ENCODE results near the gene SLC25A40.

GRCh38 chr7:87882151-87882937, 6.2 kb upstream of the SLC25A40 start:
- no peak for TF ChIP-seq RAD21 (IDR thresholded peaks at IDR 0.05; ENCODE audit: low read length)
- TF ChIP-seq GABPA (IDR thresholded peaks at IDR 0.05; ENCODE audit: low read depth): no peak

Data from SK-N-SH (cell line).